Measurements from ENCODE around the gene RBM22.

Gene RBM22

DNA sequence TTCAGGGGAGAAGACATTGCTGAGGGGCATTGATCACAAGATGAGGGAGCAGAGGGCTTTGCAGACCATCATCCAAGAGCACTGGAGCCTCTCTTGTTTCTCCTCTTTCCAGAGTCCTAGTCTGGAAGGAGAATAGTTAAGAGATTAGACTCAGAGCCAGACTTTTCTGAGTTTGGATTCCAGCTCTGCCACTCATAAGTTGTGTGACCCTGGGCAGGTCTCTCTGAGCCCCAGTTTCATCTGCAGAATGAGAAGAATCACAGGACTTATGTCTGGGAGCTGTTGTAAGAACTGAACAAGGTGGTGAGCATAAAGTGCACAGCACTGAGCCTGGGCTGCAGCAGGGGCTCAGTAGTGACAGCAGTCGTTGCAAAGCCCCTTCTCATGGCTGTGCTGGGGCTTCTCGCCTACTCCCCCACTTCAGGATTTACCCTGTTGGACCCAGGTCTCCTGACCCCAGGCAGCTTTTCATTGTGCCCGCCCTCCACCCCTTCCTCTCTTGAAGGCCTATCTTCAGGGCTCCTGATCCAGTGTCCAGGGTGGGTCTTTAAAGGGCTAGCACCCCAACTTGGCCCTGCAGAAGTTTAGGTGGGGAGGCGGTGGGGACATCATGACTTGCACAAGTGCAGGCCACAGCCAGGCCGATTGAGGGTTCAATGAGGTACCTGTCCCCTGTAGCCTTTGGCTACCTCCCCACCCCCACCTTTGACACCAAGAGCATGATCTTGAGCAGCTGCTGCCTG is 58.9 kb downstream of the RBM22 start:
- H3K4me3 ChIP-seq (ENCODE audit: low read depth in 1 of 2, low read length in 2 of 2): peak overlapping the region; percentile 1 to 15
- H3K27me3 ChIP-seq (ENCODE audit: low read depth, low read length): no peaks in the 10 kb centered on the region
- H3K4me1 ChIP-seq (ENCODE audit: control insufficient read depth in 1 of 2, insufficient read depth in 2 of 2, low read length in 2 of 2): peaks cover 44 to 75% of the 10 kb centered on the region in 2 donors
- no peaks in the 10 kb centered on the region for H3K9me3 ChIP-seq (ENCODE audit: control insufficient read depth in 1 of 2, low read length in 2 of 2)
- no peaks in the 10 kb centered on the region for H3K36me3 ChIP-seq (ENCODE audit: control insufficient read depth in 1 of 2, insufficient read depth in 2 of 2, low read length in 2 of 2)
- H3K27ac ChIP-seq (ENCODE audit: low read length): peak overlapping the region; percentile 62

DNA sequence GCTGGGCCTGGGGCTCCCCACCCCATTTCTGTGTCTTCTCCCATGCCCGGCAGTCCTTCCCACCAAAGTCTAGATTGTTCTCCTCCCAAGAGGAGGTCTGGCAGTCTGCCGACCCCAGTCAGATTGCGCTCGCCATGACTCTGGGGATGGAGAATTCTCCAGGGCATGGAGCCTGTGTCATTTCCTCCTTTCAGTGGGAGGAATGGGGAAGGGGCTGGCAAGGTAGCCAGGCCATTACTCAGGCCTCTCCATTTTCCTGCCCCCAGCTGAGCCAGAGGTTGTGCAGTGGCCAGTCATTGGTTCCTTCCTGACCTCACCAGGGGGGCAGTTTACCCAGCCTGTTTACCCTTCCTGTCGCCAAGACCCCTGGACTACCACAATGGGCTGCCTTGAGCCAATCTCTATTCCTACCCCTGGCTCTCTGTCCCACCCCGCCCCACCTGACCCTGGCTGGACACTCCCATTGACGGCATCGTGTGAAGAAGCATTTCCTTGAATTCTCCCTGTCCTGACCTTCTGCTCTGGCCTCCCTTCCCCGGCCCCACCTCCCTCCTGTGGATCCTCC is 59.8 kb downstream of the RBM22 start:
- Histone ChIP-seq H3K27me3 (ENCODE audit: low read depth, low read length) (no peaks in the 10 kb centered on the region), H3K27ac (ENCODE audit: low read length) (peak overlapping the region; percentile 62), H3K4me1 (ENCODE audit: control insufficient read depth in 1 of 2, insufficient read depth in 2 of 2, low read length in 2 of 2) (peaks cover 51 to 82% of the 10 kb centered on the region in 2 donors), H3K4me3 (ENCODE audit: low read depth in 1 of 2, low read length in 2 of 2) (peak overlapping the region; percentile 1 to 42), H3K36me3 (ENCODE audit: control insufficient read depth in 1 of 2, insufficient read depth in 2 of 2, low read length in 2 of 2) (no peaks in the 10 kb centered on the region), H3K9me3 (ENCODE audit: control insufficient read depth in 1 of 2, low read length in 2 of 2) (no peaks in the 10 kb centered on the region)

Data from muscle layer of duodenum (tissue), 2 donors.